H9 (cell line): ENCODE measurements around the gene ABCB6. TPM values are rescaled to one million over a fixed set of nuclear protein-coding genes. Genes with fewer than 3 reads are reported as not detected.

Experiments
- DNase-seq: peaks from one replicate; pipeline ENCODE4 v3.0.0-alpha.2; 2017
- H2AFZ ChIP-seq: one replicate; pipeline ENCODE4 v1.6.1; 2013; ENCODE audit warnings: mild to moderate bottlenecking, low read length, control low read depth, moderate library complexity
- H2AK5ac ChIP-seq: 2 replicates; pipeline ENCODE4 v1.6.1; 2013; ENCODE audit warnings: low read length, control low read depth, mixed read lengths; ENCODE audit not compliant: insufficient read length
- H2BK120ac ChIP-seq: one replicate; pipeline ENCODE4 v1.6.1; 2013; ENCODE audit warnings: low read depth, mild to moderate bottlenecking, low read length, control low read depth, inconsistent platforms; ENCODE audit not compliant: poor library complexity, severe bottlenecking
- H2BK12ac ChIP-seq: 2 replicates; pipeline ENCODE4 v1.6.1; 2013; ENCODE audit warnings: low read length, control low read depth, mixed read lengths, low read depth; ENCODE audit not compliant: insufficient read length
- H2BK15ac ChIP-seq: 2 replicates; pipeline ENCODE4 v1.6.1; 2013; ENCODE audit warnings: low read depth, low read length, control low read depth
- H2BK20ac ChIP-seq: one replicate; pipeline ENCODE4 v1.6.1; 2013; ENCODE audit warnings: low read depth, mild to moderate bottlenecking, low read length, control low read depth, inconsistent platforms; ENCODE audit not compliant: poor library complexity, severe bottlenecking
- H2BK5ac ChIP-seq: 2 replicates; pipeline ENCODE4 v1.6.1; 2013; ENCODE audit warnings: low read length, control low read depth, mixed read lengths; ENCODE audit not compliant: insufficient read length
- H3K14ac ChIP-seq: 2 replicates; pipeline ENCODE4 v1.6.1; 2013; ENCODE audit warnings: low read length, control low read depth; ENCODE audit not compliant: insufficient read depth
- H3K18ac ChIP-seq: 2 replicates; pipeline ENCODE4 v1.6.1; 2013; ENCODE audit warnings: low read depth, mild to moderate bottlenecking, mixed read lengths, low read length, control low read depth; ENCODE audit not compliant: insufficient read length
- H3K23ac ChIP-seq: 2 replicates; pipeline ENCODE4 v1.6.1; 2013; ENCODE audit warnings: low read length, control low read depth, mixed read lengths, low read depth; ENCODE audit not compliant: insufficient read length
- H3K23me2 ChIP-seq: 2 replicates; pipeline ENCODE4 v1.6.1; 2013; ENCODE audit warnings: low read depth, mild to moderate bottlenecking, mixed read lengths, low read length, control low read depth; ENCODE audit not compliant: insufficient read length, poor library complexity, severe bottlenecking
- H3K27ac ChIP-seq: 2 replicates; pipeline ENCODE4 v1.5.1; 2013; ENCODE audit warnings: low read length, control low read depth, mixed read lengths, low read depth; ENCODE audit not compliant: insufficient read length
- H3K27me3 ChIP-seq: 2 replicates; pipeline ENCODE4 v1.6.1; 2013; ENCODE audit warnings: low read length, control low read depth, inconsistent platforms; ENCODE audit not compliant: insufficient read depth
- H3K4ac ChIP-seq: 2 replicates; pipeline ENCODE4 v1.6.1; 2013; ENCODE audit warnings: low read depth, mild to moderate bottlenecking, control low read depth, inconsistent platforms, low read length, moderate library complexity
- H3K4me1 ChIP-seq: 2 replicates; pipeline ENCODE4 v1.6.1; 2013; ENCODE audit warnings: low read length, control low read depth, inconsistent platforms; ENCODE audit not compliant: insufficient read depth
- H3K4me2 ChIP-seq: 2 replicates; pipeline ENCODE4 v1.6.1; 2013; ENCODE audit warnings: low read length, control low read depth, mixed read lengths; ENCODE audit not compliant: insufficient read length, insufficient read depth
- H3K56ac ChIP-seq: 2 replicates; pipeline ENCODE4 v1.6.1; 2013; ENCODE audit warnings: low read depth, mild to moderate bottlenecking, mixed read lengths, low read length, control low read depth; ENCODE audit not compliant: insufficient read length
- H3K79me1 ChIP-seq: 2 replicates; pipeline ENCODE4 v1.6.1; 2013; ENCODE audit warnings: low read depth, mild to moderate bottlenecking, moderate library complexity, low read length, control low read depth, inconsistent platforms; ENCODE audit not compliant: insufficient read depth, poor library complexity, severe bottlenecking
- H3K79me2 ChIP-seq: 2 replicates; pipeline ENCODE4 v1.6.1; 2013; ENCODE audit warnings: low read length, control low read depth, inconsistent platforms; ENCODE audit not compliant: insufficient read depth
- H3K9ac ChIP-seq: 2 replicates; pipeline ENCODE4 v1.6.1; 2013; ENCODE audit warnings: low read length, control low read depth, mixed read lengths; ENCODE audit not compliant: insufficient read length; ENCODE audit errors: extremely low read depth
- H3K9me3 ChIP-seq: one replicate; pipeline ENCODE4 v1.6.1; 2013; ENCODE audit warnings: low read depth, low read length, inconsistent platforms; ENCODE audit not compliant: control insufficient read depth
- H3T11ph ChIP-seq: one replicate; pipeline ENCODE4 v1.6.1; 2013; ENCODE audit warnings: mild to moderate bottlenecking, low read length, control low read depth, inconsistent platforms
- H4K20me1 ChIP-seq: one replicate; pipeline ENCODE4 v1.6.1; 2013; ENCODE audit not compliant: control insufficient read depth, insufficient read length, insufficient read depth
- H4K5ac ChIP-seq: 2 replicates; pipeline ENCODE4 v1.6.1; 2013; ENCODE audit warnings: low read depth, mild to moderate bottlenecking, mixed read lengths, low read length, control low read depth; ENCODE audit not compliant: insufficient read length
- H4K8ac ChIP-seq: replicated peaks from 2 replicates; pipeline ENCODE4 v1.6.1; 2013; ENCODE audit warnings: low read length, control low read depth, mixed read lengths, low read depth; ENCODE audit not compliant: insufficient read length
- H4K91ac ChIP-seq: 2 replicates; pipeline ENCODE4 v1.6.1; 2013; ENCODE audit warnings: low read depth, mild to moderate bottlenecking, moderate library complexity, mixed read lengths, low read length, control low read depth; ENCODE audit not compliant: insufficient read length
- H3K27ac Mint-ChIP-seq, 3 experiments: 2 replicates in 2 of 3; 3 replicates in 1 of 3; pipeline ENCODE4 v1.8.0; 2020 to 2021; ENCODE audit warnings: mixed read lengths in 3 of 3, mild to moderate bottlenecking in 1 of 3, moderate library complexity in 1 of 3
- H3K27me3 Mint-ChIP-seq: 2 replicates; pipeline ENCODE4 v1.8.0; 2021; ENCODE audit warnings: low read depth, mild to moderate bottlenecking, moderate library complexity, mixed read lengths
- H3K36me3 Mint-ChIP-seq, 3 experiments: 2 replicates in 2 of 3; 3 replicates in 1 of 3; pipeline ENCODE4 v1.8.0; 2020 to 2021; ENCODE audit warnings: low read depth in 3 of 3, mixed read lengths in 3 of 3; ENCODE audit not compliant: insufficient read depth in 1 of 3
- H3K4me1 Mint-ChIP-seq, 2 experiments: 2 replicates each; pipeline ENCODE4 v1.8.0; 2020; ENCODE audit warnings: mixed read lengths in 2 of 2
- H3K4me3 Mint-ChIP-seq, 2 experiments: 2 replicates in 1 of 2; 3 replicates in 1 of 2; pipeline ENCODE4 v1.8.0; 2020 to 2021; ENCODE audit warnings: mild to moderate bottlenecking in 2 of 2, mixed read lengths in 2 of 2, moderate library complexity in 1 of 2
- H3K9me3 Mint-ChIP-seq, 2 experiments: 2 replicates in 1 of 2; 3 replicates in 1 of 2; pipeline ENCODE4 v1.8.0; 2020; ENCODE audit warnings: mild to moderate bottlenecking in 2 of 2, mixed read lengths in 2 of 2, moderate library complexity in 1 of 2
- CTCF ChIP-seq: fragments of 200-600 bp; sonication (generic); conservative IDR thresholded peaks from 3 replicates; pipeline ENCODE4 v1.8.0; 2021; ENCODE audit warnings: antibody characterized with exemption, mild to moderate bottlenecking
- WGBS: extraction: QIAGEN DNeasy Blood & Tissue Kit; methylation state at CpG from one replicate; pipeline ENCODE4 v1.1.7; 2013; ENCODE audit warnings: missing lambda C conversion rate, low lambda C conversion rate, mixed read lengths; ENCODE audit not compliant: insufficient read length; ENCODE audit errors: extremely low coverage; 5-methylcytosine and 5-hydroxymethylcytosine counted together
- total RNA-seq: library from RNA; stranded (reverse); gene quantifications from 2 replicates; pipeline ENCODE4 v1.2.1, GENCODE V29; 2021

ABCB6 gene
- total RNA-seq, 1 experiment from 2014 or later = 46.4 TPM

DNA sequence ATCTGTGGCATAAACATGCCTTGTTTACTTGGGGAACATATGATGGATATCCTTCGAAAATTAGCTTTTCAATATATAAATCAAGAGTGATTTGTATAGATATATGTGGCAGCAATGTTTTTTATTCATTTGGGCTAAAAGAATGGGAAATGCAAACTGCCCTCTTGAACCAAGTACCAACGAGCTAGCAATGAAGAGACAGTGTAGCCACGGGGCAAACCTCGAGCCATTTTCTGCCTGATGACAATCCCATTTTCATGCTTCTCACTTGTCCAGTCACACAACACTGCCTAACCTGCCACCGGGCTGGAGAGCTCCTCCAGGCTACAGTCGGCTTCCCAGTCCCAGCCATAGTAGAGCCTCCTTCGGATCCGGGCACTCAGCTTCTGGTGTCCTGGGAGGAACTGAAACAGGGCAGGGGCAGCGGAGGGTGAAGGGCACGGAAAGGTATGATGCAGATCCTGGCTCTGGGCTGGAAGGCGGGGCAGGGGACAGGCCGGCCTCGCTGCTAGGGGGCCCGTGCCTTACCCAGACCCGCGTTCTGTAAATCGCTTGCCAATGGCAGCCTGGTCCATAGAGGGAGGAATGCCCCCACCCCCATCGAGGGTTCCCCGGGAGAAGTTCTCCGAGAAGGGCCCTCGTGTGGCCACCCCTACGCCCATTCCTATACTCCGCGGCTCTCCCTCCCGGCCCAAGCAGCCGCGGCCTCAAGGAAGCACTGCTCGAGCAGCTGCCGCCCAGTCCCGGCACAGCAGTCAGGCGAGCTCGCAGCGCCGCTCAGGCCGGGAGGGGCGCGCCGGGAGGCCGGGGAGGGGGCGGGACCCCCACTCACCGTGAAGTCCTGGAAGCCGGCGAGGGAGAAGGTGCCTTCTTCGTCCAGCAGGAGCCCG lies 42.6 kb downstream of the ABCB6 start:
- H4K20me1 ChIP-seq = no peaks in the 10 kb centered on the region
- peak; percentile 39 for DNase-seq
- H3K18ac ChIP-seq = no peak overlapping the region
- H3K4ac ChIP-seq = no peak overlapping the region
- no peak overlapping the region for H2BK5ac ChIP-seq
- Mint-ChIP-seq H3K27ac (peak overlapping the region in 1 of 3 experiments; percentile 35; a peak in 2 of 7 replicates), H3K4me3 (peak overlapping the region; percentile 90 to 93), H3K9me3 (no peaks in the 10 kb centered on the region; a peak in 2 of 5 replicates), H3K36me3 (peaks cover 12 to 41% (median 37%) of the 10 kb centered on the region in 3 experiments), H3K4me1 (peaks cover 17 to 22% of the 10 kb centered on the region in 2 experiments), H3K27me3 (no peaks in the 10 kb centered on the region; the same call in 1 of the 2 replicates)
- 0 out of 2 replicates have a peak, but pooled peaks cover 3% of the 10 kb centered on the region for H3K4me1 ChIP-seq
- H3K9ac ChIP-seq = peak overlapping the region; percentile 27
- H4K8ac ChIP-seq = no peak overlapping the region
- H3K4me2 ChIP-seq = peak overlapping the region; percentile 99
- H3K27ac ChIP-seq = no peak overlapping the region
- H2AK5ac ChIP-seq = no peak overlapping the region
- no peak overlapping the region for H2BK12ac ChIP-seq
- no peak overlapping the region for H3K56ac ChIP-seq
- H3K79me1 ChIP-seq = peaks cover 3% of the 10 kb centered on the region
- H3K79me2 ChIP-seq = no peaks in the 10 kb centered on the region
- H3K9me3 ChIP-seq = no peaks in the 10 kb centered on the region
- H4K5ac ChIP-seq = no peak overlapping the region
- WGBS = no CpG with 5 or more reads among the region's 45 CpGs
- no peak overlapping the region for H2BK20ac ChIP-seq
- no peak overlapping the region for H2BK15ac ChIP-seq
- no peak overlapping the region for H2AFZ ChIP-seq
- no peak overlapping the region for H3T11ph ChIP-seq
- H3K23me2 ChIP-seq = peaks cover 20% of the 10 kb centered on the region
- no peak overlapping the region for H2BK120ac ChIP-seq
- no peak overlapping the region for H3K14ac ChIP-seq
- H3K23ac ChIP-seq = no peak overlapping the region
- no peak overlapping the region for H4K91ac ChIP-seq
- TF ChIP-seq CTCF = no peak; the same call in none of the 3 replicates
- H3K27me3 ChIP-seq = no peaks in the 10 kb centered on the region
